Transverse colon (tissue), 4 donors: ENCODE data around the gene TPO.

Experiments
- POLR2A ChIP-seq: fragments of 450-650 bp; IDR thresholded peaks from one replicate; pipeline ENCODE4 v1.6.1; 2016; ENCODE audit warnings: antibody characterized with exemption, mild to moderate bottlenecking, moderate library complexity
- POLR2AphosphoS5 ChIP-seq, 3 donors: sonication (generic); formaldehyde crosslinking; IDR thresholded peaks; one replicate each; pipeline ENCODE4 v1.6.1; 2016; ENCODE audit warnings: antibody characterized with exemption in 3 of 3
- TF ChIP-seq, protein P1 (sequence below), 5 experiments: fragments of 200-600 bp in 3 of 5; fragments of 450-650 bp in 2 of 5; sonication (generic) in 3 of 5; IDR thresholded peaks; 1 replicate in 2 of 5; 2 replicates in 3 of 5; pipeline ENCODE4 v1.5.1; 2016 to 2017; ENCODE audit warnings: antibody characterized with exemption in 5 of 5, inconsistent platforms in 3 of 5, mild to moderate bottlenecking in 2 of 5, moderate library complexity in 1 of 5

DNA sequence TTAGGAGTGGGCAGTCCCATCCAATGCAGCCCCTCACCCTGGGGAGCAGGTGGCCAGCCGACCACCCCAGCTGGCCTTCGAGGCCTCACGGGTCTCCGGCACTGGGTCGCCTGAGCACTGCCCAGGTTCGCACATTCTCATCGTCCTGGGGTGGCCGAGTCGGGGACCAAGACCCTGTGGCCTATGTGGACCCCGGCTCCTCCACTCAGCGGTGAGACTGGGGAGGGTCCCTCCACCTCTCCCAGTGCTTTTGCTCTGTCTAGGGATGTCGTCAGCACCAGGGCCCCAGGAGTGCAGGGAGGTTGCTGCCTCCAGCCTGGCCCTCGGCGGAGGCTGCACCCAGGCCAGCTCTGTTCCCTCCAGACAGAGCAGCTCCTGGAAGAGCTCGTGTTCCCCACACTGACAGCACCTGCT lies 89.6 kb downstream of the TPO start:
- TF ChIP-seq, protein P1, sequence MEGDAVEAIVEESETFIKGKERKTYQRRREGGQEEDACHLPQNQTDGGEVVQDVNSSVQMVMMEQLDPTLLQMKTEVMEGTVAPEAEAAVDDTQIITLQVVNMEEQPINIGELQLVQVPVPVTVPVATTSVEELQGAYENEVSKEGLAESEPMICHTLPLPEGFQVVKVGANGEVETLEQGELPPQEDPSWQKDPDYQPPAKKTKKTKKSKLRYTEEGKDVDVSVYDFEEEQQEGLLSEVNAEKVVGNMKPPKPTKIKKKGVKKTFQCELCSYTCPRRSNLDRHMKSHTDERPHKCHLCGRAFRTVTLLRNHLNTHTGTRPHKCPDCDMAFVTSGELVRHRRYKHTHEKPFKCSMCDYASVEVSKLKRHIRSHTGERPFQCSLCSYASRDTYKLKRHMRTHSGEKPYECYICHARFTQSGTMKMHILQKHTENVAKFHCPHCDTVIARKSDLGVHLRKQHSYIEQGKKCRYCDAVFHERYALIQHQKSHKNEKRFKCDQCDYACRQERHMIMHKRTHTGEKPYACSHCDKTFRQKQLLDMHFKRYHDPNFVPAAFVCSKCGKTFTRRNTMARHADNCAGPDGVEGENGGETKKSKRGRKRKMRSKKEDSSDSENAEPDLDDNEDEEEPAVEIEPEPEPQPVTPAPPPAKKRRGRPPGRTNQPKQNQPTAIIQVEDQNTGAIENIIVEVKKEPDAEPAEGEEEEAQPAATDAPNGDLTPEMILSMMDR (IDR thresholded peaks at IDR 0.05) = no peak
- TF ChIP-seq POLR2AphosphoS5 (IDR thresholded peaks at IDR 0.05) = no peak
- no peak for TF ChIP-seq POLR2A
